GM12878 (cell line): Measurements from ENCODE around the gene TOMM40. TPM values are rescaled to one million over a fixed set of nuclear protein-coding genes. Genes with fewer than 3 reads are reported as not detected.

ENCODE experiments used
- ATAC-seq: fragments of 200-7000 bp; cut with Tn5 transposase; 3 replicates; pipeline ENCODE4 v1.9.1; 2020; ENCODE audit warnings: mild to moderate bottlenecking, moderate library complexity
- BruUV-seq: library from RNA; stranded (reverse); fragments of 400-500 nt; replicated peaks from 2 replicates; lab custom pipeline; 2021; lab: Mats Ljungman, UMichigan
- CTCF ChIA-PET: fragments of 300-600 bp; sonication (Branson Sonifier 250); formaldehyde crosslinking; extraction: SDS; loops from one replicate; lab custom pipeline; 2021; ENCODE audit warnings: inconsistent platforms; lab: Yijun Ruan, JAX
- POLR2A ChIA-PET: fragments of 350-600 bp; formaldehyde crosslinking; extraction: SDS; loops from one replicate; lab custom pipeline; 2021; ENCODE audit warnings: inconsistent platforms; lab: Charles Lee
- RAD21 ChIA-PET: fragments of 300-600 bp; sonication (Branson Sonifier 250); formaldehyde crosslinking; loops from one replicate; lab custom pipeline; 2023; ENCODE audit warnings: antibody characterized with exemption; ENCODE audit not compliant: unreplicated experiment; lab: Charles Lee
- SMC1A ChIA-PET: fragments of 300-600 bp; sonication (Branson Sonifier 250); formaldehyde crosslinking; loops from one replicate; lab custom pipeline; 2023; ENCODE audit not compliant: unreplicated experiment, uncharacterized antibody; lab: Charles Lee
- DNase-seq: peaks from one replicate; pipeline ENCODE4 v3.0.0-alpha.2; 2011; ENCODE audit warnings: low read depth, low spot score
- FAIRE-seq: peaks from 3 replicates; lab custom pipeline; 2011; peaks lifted over from hg19 to GRCh38; lab: Jason Lieb, UNC
- H2AFZ ChIP-seq: 2 replicates; pipeline ENCODE4 v1.6.0; 2011; ENCODE audit warnings: low read depth, low read length, control low read depth; ENCODE audit not compliant: control insufficient read depth
- H3K27ac ChIP-seq: 2 replicates; pipeline ENCODE4 v1.5.1; 2011; ENCODE audit warnings: control low read depth; ENCODE audit not compliant: control insufficient read depth, insufficient read depth
- H3K27me3 ChIP-seq, 2 experiments: replicated peaks in 1 of 2; 2 replicates each; pipeline versions ENCODE4 v1.6.0 to v1.6.1; 2011; ENCODE audit warnings: low read length in 1 of 2; ENCODE audit not compliant: control insufficient read depth in 2 of 2, insufficient read depth in 2 of 2
- H3K36me3 ChIP-seq, 2 experiments: 2 replicates each; pipeline ENCODE4 v1.5.1; 2011; ENCODE audit warnings: low read length in 1 of 2; ENCODE audit not compliant: control insufficient read depth in 2 of 2, insufficient read depth in 2 of 2
- H3K4me1 ChIP-seq: 2 replicates; pipeline ENCODE4 v1.6.1; 2011; ENCODE audit warnings: mild to moderate bottlenecking, low read length, moderate library complexity, mixed read lengths; ENCODE audit not compliant: control insufficient read depth, insufficient read depth
- H3K4me2 ChIP-seq: 2 replicates; pipeline ENCODE4 v1.6.0; 2011; ENCODE audit warnings: control low read depth; ENCODE audit not compliant: control insufficient read depth, insufficient read depth
- H3K4me3 ChIP-seq: fragments of 200-600 bp; sonication (generic); 2 replicates; pipeline ENCODE4 v1.5.1; 2016
- H3K79me2 ChIP-seq: 2 replicates; pipeline ENCODE4 v1.6.0; 2011; ENCODE audit warnings: low read length; ENCODE audit not compliant: control insufficient read depth, insufficient read depth
- H3K9ac ChIP-seq: 2 replicates; pipeline ENCODE4 v1.8.0; 2011; ENCODE audit warnings: low read length, control low read depth, mixed read lengths; ENCODE audit not compliant: control insufficient read depth, insufficient read depth
- H3K9me3 ChIP-seq: replicated peaks from 3 replicates; pipeline ENCODE4 v1.5.1; 2011; ENCODE audit warnings: mild to moderate bottlenecking, low read length; ENCODE audit not compliant: control insufficient read depth, insufficient read depth
- H4K20me1 ChIP-seq: 2 replicates; pipeline ENCODE4 v1.6.0; 2011; ENCODE audit not compliant: control insufficient read depth, insufficient read depth
- BACH1 ChIP-seq: fragments of 450-650 bp; IDR thresholded peaks from 2 replicates; pipeline ENCODE4 v1.6.1; 2017; ENCODE audit warnings: mild to moderate bottlenecking, borderline replicate concordance
- GABPA ChIP-seq: IDR thresholded peaks from 2 replicates; pipeline ENCODE4 v1.6.1; 2014; ENCODE audit warnings: antibody characterized with exemption, low read depth, mild to moderate bottlenecking, inconsistent platforms
- MEF2A ChIP-seq: IDR thresholded peaks from 2 replicates; pipeline ENCODE4 v1.6.1; 2011; ENCODE audit warnings: low read depth, mild to moderate bottlenecking, low read length, moderate library complexity; ENCODE audit not compliant: insufficient read depth
- PAX5 ChIP-seq: IDR thresholded peaks from 2 replicates; pipeline ENCODE4 v1.6.1; 2011; ENCODE audit warnings: low read depth, low read length, borderline replicate concordance
- ZNF207 ChIP-seq: fragments of 450-650 bp; IDR thresholded peaks from 2 replicates; pipeline ENCODE4 v1.6.1; 2014; ENCODE audit warnings: antibody characterized with exemption, mild to moderate bottlenecking, borderline replicate concordance
- ZNF24 ChIP-seq: fragments of 450-650 bp; IDR thresholded peaks from 2 replicates; pipeline ENCODE4 v1.6.1; 2017; ENCODE audit warnings: antibody characterized with exemption, mild to moderate bottlenecking
- WGBS: methylation state at CpG from one replicate; pipeline ENCODE4 v1.1.6; 2016; ENCODE audit warnings: low lambda C conversion rate; ENCODE audit not compliant: insufficient replicate concordance, insufficient coverage; ENCODE audit errors: missing lambda C conversion rate; 5-methylcytosine and 5-hydroxymethylcytosine counted together
- in situ Hi-C: fragments of 300-500 bp; cut with MboI; formaldehyde crosslinking; loops from 9 replicates; pipeline ENCODE4 v1.14.3; 2018; ENCODE audit warnings: mixed read lengths
- intact Hi-C: fragments of 100-400 bp; cut with micrococcal nuclease; formaldehyde crosslinking; loops from one replicate; pipeline ENCODE4 v1.14.2; 2022; ENCODE audit not compliant: unreplicated experiment
- polyA plus RNA-seq, 11 experiments: library from polyadenylated mRNA; depleted of rRNA in 4 of 11; unstranded in 6 of 11; stranded (reverse) in 5 of 11; fragments of >200 nt; fragmentation: Nextera tagmentation in 4 of 11; fragmentation: Illumina TruSeq in 1 of 11; extraction: Ambion mirVana in 4 of 11; extraction: Trizol in 1 of 11; gene quantifications; 1 replicate in 1 of 11; 2 replicates in 10 of 11; pipeline versions ENCODE4 v1.2.1 to v1.2.3, GENCODE V29; 2011 to 2016; ENCODE audit warnings: inconsistent platforms in 2 of 11, missing spikeins in 2 of 11, low read depth in 1 of 11
- total RNA-seq, 4 experiments: library from RNA; depleted of rRNA in 3 of 4; stranded (reverse); fragments of >200 nt in 3 of 4; fragmentation: Illumina TruSeq in 1 of 4; extraction: Trizol in 1 of 4; gene quantifications; 2 replicates each; pipeline versions ENCODE4 v1.2.1 to v1.2.3, GENCODE V29; 2013 to 2021
- TF ChIP-seq, protein P1 (sequence below): fragments of 450-650 bp; IDR thresholded peaks from 2 replicates; pipeline ENCODE4 v1.6.1; 2017; ENCODE audit warnings: mild to moderate bottlenecking, moderate library complexity
- TF ChIP-seq, protein P2 (sequence below): fragments of 450-650 bp; IDR thresholded peaks from 2 replicates; pipeline ENCODE4 v1.6.1; 2017; ENCODE audit warnings: antibody characterized with exemption, mild to moderate bottlenecking, moderate library complexity
- TF ChIP-seq, protein P3 (sequence below), 3 experiments: IDR thresholded peaks in 2 of 3; conservative IDR thresholded peaks in 1 of 3; 2 replicates each; pipeline ENCODE4 v1.5.1; 2011; ENCODE audit warnings: low read depth in 3 of 3, low read length in 3 of 3, mild to moderate bottlenecking in 3 of 3, control low read depth in 2 of 3, moderate library complexity in 2 of 3, inconsistent platforms in 1 of 3, mixed read lengths in 1 of 3; ENCODE audit not compliant: control insufficient read depth in 2 of 3, insufficient read depth in 1 of 3; ENCODE audit errors: extremely low read depth in 1 of 3
- TF ChIP-seq, protein P4 (sequence below): IDR thresholded peaks from 2 replicates; pipeline ENCODE4 v1.6.1; 2012; ENCODE audit warnings: improper control_type of control experiment, low read depth, low read length; ENCODE audit not compliant: insufficient replicate concordance

Gene TOMM40
- total and polyA plus RNA-seq, 10 of the 15 experiments (the other 5 are each of a cell fraction or from before 2014, with no cell fraction given), result 0.85 to 221 (median 99.9) TPM

DNA sequence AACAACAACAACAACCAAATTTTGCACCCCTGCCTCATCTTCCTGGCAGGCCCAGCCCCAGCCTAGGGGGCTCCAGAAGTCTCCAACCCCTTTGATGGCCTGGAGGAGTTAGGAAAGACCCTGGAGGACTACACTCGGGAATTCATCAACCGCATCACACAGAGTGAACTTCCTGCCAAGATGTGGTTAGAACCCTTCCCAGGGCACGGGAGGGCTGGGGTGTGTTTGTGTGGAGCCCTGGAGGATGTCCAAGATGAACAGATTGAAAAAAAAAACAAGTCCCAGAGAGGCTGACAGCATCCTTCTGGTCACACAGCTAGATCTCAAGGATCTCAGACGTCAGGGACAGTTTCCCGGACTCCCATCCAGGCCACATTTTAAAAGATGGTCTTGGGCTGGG is 36.7 kb downstream of the TOMM40 start:
- no peaks in the 10 kb centered on the region; a peak in 1 of 4 replicates for H3K27me3 ChIP-seq
- H3K9me3 ChIP-seq, result no peaks in the 10 kb centered on the region
- no peak overlapping the region for H3K9ac ChIP-seq
- H4K20me1 ChIP-seq, result no peaks in the 10 kb centered on the region
- SMC1A ChIA-PET, result no interaction called here
- no peaks in the 10 kb centered on the region for H3K4me1 ChIP-seq
- in situ Hi-C loops (no loop called here), intact Hi-C loops (no loop called here)
- CTCF ChIA-PET, result no interaction called here
- no peak overlapping the region for H2AFZ ChIP-seq
- RAD21 ChIA-PET, result no interaction called here
- ATAC-seq (no peak), DNase-seq (no peak), FAIRE-seq (no peak)
- WGBS, result 4% methylated on average over 5 of the region's 5 CpGs
- no peak overlapping the region for H3K4me2 ChIP-seq
- POLR2A ChIA-PET, result no interaction called here
- no TSS peak for BruUV-seq
- H3K79me2 ChIP-seq, result no peaks in the 10 kb centered on the region
- no peak overlapping the region for H3K27ac ChIP-seq
- H3K36me3 ChIP-seq, result no peaks in the 10 kb centered on the region
- H3K4me3 ChIP-seq, result no peak overlapping the region
- TF ChIP-seq GABPA (no peak), ZNF207 (no peak), BACH1 (no peak), MEF2A (no peak), PAX5 (no peak), ZNF24 (no peak)
- TF ChIP-seq, protein P1, sequence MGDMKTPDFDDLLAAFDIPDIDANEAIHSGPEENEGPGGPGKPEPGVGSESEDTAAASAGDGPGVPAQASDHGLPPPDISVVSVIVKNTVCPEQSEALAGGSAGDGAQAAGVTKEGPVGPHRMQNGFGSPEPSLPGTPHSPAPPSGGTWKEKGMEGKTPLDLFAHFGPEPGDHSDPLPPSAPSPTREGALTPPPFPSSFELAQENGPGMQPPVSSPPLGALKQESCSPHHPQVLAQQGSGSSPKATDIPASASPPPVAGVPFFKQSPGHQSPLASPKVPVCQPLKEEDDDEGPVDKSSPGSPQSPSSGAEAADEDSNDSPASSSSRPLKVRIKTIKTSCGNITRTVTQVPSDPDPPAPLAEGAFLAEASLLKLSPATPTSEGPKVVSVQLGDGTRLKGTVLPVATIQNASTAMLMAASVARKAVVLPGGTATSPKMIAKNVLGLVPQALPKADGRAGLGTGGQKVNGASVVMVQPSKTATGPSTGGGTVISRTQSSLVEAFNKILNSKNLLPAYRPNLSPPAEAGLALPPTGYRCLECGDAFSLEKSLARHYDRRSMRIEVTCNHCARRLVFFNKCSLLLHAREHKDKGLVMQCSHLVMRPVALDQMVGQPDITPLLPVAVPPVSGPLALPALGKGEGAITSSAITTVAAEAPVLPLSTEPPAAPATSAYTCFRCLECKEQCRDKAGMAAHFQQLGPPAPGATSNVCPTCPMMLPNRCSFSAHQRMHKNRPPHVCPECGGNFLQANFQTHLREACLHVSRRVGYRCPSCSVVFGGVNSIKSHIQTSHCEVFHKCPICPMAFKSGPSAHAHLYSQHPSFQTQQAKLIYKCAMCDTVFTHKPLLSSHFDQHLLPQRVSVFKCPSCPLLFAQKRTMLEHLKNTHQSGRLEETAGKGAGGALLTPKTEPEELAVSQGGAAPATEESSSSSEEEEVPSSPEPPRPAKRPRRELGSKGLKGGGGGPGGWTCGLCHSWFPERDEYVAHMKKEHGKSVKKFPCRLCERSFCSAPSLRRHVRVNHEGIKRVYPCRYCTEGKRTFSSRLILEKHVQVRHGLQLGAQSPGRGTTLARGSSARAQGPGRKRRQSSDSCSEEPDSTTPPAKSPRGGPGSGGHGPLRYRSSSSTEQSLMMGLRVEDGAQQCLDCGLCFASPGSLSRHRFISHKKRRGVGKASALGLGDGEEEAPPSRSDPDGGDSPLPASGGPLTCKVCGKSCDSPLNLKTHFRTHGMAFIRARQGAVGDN, result no peak
- TF ChIP-seq, protein P2, sequence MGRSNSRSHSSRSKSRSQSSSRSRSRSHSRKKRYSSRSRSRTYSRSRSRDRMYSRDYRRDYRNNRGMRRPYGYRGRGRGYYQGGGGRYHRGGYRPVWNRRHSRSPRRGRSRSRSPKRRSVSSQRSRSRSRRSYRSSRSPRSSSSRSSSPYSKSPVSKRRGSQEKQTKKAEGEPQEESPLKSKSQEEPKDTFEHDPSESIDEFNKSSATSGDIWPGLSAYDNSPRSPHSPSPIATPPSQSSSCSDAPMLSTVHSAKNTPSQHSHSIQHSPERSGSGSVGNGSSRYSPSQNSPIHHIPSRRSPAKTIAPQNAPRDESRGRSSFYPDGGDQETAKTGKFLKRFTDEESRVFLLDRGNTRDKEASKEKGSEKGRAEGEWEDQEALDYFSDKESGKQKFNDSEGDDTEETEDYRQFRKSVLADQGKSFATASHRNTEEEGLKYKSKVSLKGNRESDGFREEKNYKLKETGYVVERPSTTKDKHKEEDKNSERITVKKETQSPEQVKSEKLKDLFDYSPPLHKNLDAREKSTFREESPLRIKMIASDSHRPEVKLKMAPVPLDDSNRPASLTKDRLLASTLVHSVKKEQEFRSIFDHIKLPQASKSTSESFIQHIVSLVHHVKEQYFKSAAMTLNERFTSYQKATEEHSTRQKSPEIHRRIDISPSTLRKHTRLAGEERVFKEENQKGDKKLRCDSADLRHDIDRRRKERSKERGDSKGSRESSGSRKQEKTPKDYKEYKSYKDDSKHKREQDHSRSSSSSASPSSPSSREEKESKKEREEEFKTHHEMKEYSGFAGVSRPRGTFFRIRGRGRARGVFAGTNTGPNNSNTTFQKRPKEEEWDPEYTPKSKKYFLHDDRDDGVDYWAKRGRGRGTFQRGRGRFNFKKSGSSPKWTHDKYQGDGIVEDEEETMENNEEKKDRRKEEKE, result no peak
- TF ChIP-seq, protein P3, sequence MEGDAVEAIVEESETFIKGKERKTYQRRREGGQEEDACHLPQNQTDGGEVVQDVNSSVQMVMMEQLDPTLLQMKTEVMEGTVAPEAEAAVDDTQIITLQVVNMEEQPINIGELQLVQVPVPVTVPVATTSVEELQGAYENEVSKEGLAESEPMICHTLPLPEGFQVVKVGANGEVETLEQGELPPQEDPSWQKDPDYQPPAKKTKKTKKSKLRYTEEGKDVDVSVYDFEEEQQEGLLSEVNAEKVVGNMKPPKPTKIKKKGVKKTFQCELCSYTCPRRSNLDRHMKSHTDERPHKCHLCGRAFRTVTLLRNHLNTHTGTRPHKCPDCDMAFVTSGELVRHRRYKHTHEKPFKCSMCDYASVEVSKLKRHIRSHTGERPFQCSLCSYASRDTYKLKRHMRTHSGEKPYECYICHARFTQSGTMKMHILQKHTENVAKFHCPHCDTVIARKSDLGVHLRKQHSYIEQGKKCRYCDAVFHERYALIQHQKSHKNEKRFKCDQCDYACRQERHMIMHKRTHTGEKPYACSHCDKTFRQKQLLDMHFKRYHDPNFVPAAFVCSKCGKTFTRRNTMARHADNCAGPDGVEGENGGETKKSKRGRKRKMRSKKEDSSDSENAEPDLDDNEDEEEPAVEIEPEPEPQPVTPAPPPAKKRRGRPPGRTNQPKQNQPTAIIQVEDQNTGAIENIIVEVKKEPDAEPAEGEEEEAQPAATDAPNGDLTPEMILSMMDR (IDR thresholded peaks at IDR 0.05 in 2 of 3, conservative IDR thresholded peaks at IDR 0.05 in 1 of 3; ENCODE audit: control insufficient read depth in 2 of 3, extremely low read depth in 1 of 3, insufficient read depth in 1 of 3, low read depth in 3 of 3, low read length in 3 of 3), result no peak
- TF ChIP-seq, protein P4, sequence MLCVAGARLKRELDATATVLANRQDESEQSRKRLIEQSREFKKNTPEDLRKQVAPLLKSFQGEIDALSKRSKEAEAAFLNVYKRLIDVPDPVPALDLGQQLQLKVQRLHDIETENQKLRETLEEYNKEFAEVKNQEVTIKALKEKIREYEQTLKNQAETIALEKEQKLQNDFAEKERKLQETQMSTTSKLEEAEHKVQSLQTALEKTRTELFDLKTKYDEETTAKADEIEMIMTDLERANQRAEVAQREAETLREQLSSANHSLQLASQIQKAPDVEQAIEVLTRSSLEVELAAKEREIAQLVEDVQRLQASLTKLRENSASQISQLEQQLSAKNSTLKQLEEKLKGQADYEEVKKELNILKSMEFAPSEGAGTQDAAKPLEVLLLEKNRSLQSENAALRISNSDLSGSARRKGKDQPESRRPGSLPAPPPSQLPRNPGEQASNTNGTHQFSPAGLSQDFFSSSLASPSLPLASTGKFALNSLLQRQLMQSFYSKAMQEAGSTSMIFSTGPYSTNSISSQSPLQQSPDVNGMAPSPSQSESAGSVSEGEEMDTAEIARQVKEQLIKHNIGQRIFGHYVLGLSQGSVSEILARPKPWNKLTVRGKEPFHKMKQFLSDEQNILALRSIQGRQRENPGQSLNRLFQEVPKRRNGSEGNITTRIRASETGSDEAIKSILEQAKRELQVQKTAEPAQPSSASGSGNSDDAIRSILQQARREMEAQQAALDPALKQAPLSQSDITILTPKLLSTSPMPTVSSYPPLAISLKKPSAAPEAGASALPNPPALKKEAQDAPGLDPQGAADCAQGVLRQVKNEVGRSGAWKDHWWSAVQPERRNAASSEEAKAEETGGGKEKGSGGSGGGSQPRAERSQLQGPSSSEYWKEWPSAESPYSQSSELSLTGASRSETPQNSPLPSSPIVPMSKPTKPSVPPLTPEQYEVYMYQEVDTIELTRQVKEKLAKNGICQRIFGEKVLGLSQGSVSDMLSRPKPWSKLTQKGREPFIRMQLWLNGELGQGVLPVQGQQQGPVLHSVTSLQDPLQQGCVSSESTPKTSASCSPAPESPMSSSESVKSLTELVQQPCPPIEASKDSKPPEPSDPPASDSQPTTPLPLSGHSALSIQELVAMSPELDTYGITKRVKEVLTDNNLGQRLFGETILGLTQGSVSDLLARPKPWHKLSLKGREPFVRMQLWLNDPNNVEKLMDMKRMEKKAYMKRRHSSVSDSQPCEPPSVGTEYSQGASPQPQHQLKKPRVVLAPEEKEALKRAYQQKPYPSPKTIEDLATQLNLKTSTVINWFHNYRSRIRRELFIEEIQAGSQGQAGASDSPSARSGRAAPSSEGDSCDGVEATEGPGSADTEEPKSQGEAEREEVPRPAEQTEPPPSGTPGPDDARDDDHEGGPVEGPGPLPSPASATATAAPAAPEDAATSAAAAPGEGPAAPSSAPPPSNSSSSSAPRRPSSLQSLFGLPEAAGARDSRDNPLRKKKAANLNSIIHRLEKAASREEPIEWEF, result no peak
